K562 (cell line): Measurements from ENCODE around the gene CBFA2T3. TPM values are rescaled to one million over a fixed set of nuclear protein-coding genes. Genes with fewer than 3 reads are reported as not detected.

ENCODE experiments used
- CBX2 ChIP-seq: fragments of 200-600 bp; sonication (generic); IDR thresholded peaks from one replicate; pipeline ENCODE4 v1.6.1; 2012; ENCODE audit warnings: mild to moderate bottlenecking, low read length, inconsistent platforms; ENCODE audit not compliant: insufficient read depth, poor library complexity, severe bottlenecking
- CREBBP ChIP-seq: IDR thresholded peaks from one replicate; pipeline ENCODE4 v1.6.1; 2012; ENCODE audit warnings: low read depth, mild to moderate bottlenecking, control low read depth, inconsistent platforms, low read length
- CREM ChIP-seq: IDR thresholded peaks from 2 replicates; pipeline ENCODE4 v1.6.1; 2014; ENCODE audit warnings: antibody characterized with exemption, low read depth
- EGR1 ChIP-seq: fragments of 450-650 bp; conservative IDR thresholded peaks from 2 replicates; pipeline ENCODE4 v1.6.1; 2017; ENCODE audit warnings: mild to moderate bottlenecking
- FOXK1 ChIP-seq: sonication (generic); formaldehyde crosslinking; IDR thresholded peaks from 2 replicates; pipeline ENCODE4 v1.8.0; 2022; ENCODE audit warnings: missing genetic modification reagents, mild to moderate bottlenecking, borderline replicate concordance
- HNRNPLL ChIP-seq: fragments of 200-400 bp; formaldehyde crosslinking; IDR thresholded peaks from 2 replicates; pipeline ENCODE4 v1.6.1; 2017; ENCODE audit warnings: low read length, low read depth, mild to moderate bottlenecking; ENCODE audit not compliant: poor library complexity, severe bottlenecking
- KLF1 ChIP-seq: fragments of 450-650 bp; IDR thresholded peaks from 2 replicates; pipeline ENCODE4 v1.6.1; 2016; ENCODE audit warnings: missing genetic modification characterization, missing compliant biosample characterization
- MCM7 ChIP-seq, 2 experiments: fragments of 450-650 bp; IDR thresholded peaks; 2 replicates each; pipeline ENCODE4 v1.6.1; 2016 to 2018
- PHTF2 ChIP-seq: fragments of 250-450 bp; sonication (Bioruptor Pico); IDR thresholded peaks from 2 replicates; pipeline ENCODE4 v1.5.0; 2021; ENCODE audit warnings: mild to moderate bottlenecking
- POLR2AphosphoS2 ChIP-seq: IDR thresholded peaks from 2 replicates; pipeline ENCODE4 v1.6.1; 2012; ENCODE audit warnings: low read length, improper control_type of control experiment
- PRMT5 ChIP-seq: sonication (generic); formaldehyde crosslinking; IDR thresholded peaks from 2 replicates; pipeline ENCODE4 v1.5.0; 2020; ENCODE audit warnings: missing genetic modification reagents
- PURB ChIP-seq: sonication (generic); formaldehyde crosslinking; IDR thresholded peaks from 2 replicates; pipeline ENCODE4 v1.9.0; 2021; ENCODE audit warnings: low read depth, mild to moderate bottlenecking, missing genetic modification reagents
- TGIF2 ChIP-seq: sonication (generic); formaldehyde crosslinking; IDR thresholded peaks from 2 replicates; pipeline ENCODE4 v1.8.1; 2022; ENCODE audit warnings: mild to moderate bottlenecking, missing genetic modification reagents, moderate library complexity
- TOE1 ChIP-seq, 2 experiments: fragments of 450-650 bp in 1 of 2; sonication (generic) in 1 of 2; formaldehyde crosslinking in 1 of 2; IDR thresholded peaks; 2 replicates each; pipeline versions ENCODE4 v1.7.1 to v1.8.0; 2016 to 2022; ENCODE audit warnings: borderline replicate concordance in 2 of 2, mild to moderate bottlenecking in 2 of 2, antibody characterized with exemption in 1 of 2, inconsistent platforms in 1 of 2, low read depth in 1 of 2, missing genetic modification reagents in 1 of 2, moderate library complexity in 1 of 2
- TRIM24 ChIP-seq, 2 experiments: fragments of 450-650 bp; IDR thresholded peaks; 2 replicates each; pipeline ENCODE4 v1.6.1; 2016
- ZBTB9 ChIP-seq: fragments of 450-650 bp; formaldehyde crosslinking; IDR thresholded peaks from 2 replicates; pipeline ENCODE4 v1.4.0; 2020; ENCODE audit warnings: mild to moderate bottlenecking, moderate library complexity
- ZNF609 ChIP-seq: sonication (generic); formaldehyde crosslinking; IDR thresholded peaks from 2 replicates; pipeline ENCODE4 v1.8.1; 2023; ENCODE audit warnings: missing genetic modification reagents, mild to moderate bottlenecking, borderline replicate concordance
- polyA plus RNA-seq, 8 experiments: library from polyadenylated mRNA; depleted of rRNA in 4 of 8; stranded (reverse) in 5 of 8; unstranded in 3 of 8; fragments of >200 nt; fragmentation: Nextera tagmentation in 2 of 8; fragmentation: Illumina TruSeq in 1 of 8; extraction: Ambion mirVana in 2 of 8; extraction: Trizol in 1 of 8; gene quantifications; 2 replicates each; pipeline versions ENCODE4 v1.2.1 to v1.2.3, GENCODE V29; 2011 to 2014; ENCODE audit warnings: inconsistent platforms in 1 of 8, missing spikeins in 1 of 8
- total RNA-seq, 7 experiments: library from RNA; depleted of rRNA in 6 of 7; stranded (reverse); fragments of >200 nt in 6 of 7; fragmentation: Illumina TruSeq in 2 of 7; extraction: Trizol in 2 of 7; gene quantifications; 2 replicates each; pipeline versions ENCODE4 v1.2.1 to v1.2.3, GENCODE V29; 2011 to 2021; ENCODE audit warnings: low replicate concordance in 1 of 7
- TF ChIP-seq, protein P1 (sequence below): sonication (generic); formaldehyde crosslinking; IDR thresholded peaks from 2 replicates; pipeline ENCODE4 v1.8.0; 2022; ENCODE audit warnings: missing genetic modification reagents, mild to moderate bottlenecking, moderate library complexity, borderline replicate concordance
- TF ChIP-seq, protein P2 (sequence below), 2 experiments: fragments of 450-650 bp; IDR thresholded peaks; 2 replicates each; pipeline ENCODE4 v1.6.1; 2016

The CBFA2T3 gene
- total and polyA plus RNA-seq, 9 of the 15 experiments (the other 6 are each of a cell fraction or from before 2014, with no cell fraction given), result 2.3 to 145 (median 6.7) TPM

DNA sequence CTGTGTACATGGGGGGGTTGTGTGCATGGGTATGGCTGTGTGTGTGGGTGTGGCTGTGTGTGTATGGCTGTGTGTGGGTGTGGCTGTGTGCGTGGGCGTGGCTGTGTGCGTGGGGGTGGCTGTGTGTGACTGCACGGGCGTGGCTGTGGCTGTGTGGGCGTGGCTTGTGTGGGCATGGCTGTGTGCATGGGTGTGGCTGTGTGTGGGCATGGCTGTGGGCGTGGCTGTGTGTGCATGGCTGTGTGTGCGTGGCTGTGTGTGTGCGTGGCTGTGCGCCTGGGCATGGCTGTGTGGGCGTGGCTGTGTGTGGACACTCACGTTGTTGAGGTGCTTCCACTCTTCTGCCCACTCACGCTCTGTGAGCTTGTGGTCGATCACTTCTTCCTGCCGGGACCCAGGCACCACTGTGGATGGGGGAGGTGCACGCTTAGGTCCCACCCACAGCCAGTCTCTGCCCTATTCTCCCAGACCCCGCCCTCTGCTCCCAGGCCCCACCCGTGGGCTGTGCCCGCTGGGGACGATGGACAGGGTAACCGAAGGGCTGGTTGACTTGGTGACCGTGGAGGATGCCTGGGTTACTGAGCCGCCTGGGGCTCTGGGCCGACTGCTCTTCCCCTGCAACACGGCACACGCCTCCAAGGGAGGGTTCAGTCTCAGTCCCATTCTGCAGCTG is 94.5 kb downstream of the CBFA2T3 start (continued):
- TF ChIP-seq, protein P1, sequence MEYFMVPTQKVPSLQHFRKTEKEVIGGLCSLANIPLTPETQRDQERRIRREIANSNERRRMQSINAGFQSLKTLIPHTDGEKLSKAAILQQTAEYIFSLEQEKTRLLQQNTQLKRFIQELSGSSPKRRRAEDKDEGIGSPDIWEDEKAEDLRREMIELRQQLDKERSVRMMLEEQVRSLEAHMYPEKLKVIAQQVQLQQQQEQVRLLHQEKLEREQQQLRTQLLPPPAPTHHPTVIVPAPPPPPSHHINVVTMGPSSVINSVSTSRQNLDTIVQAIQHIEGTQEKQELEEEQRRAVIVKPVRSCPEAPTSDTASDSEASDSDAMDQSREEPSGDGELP (CRISPR knock-in tag), result peak; percentile 58; the same call in 1 of the 2 replicates
- TF ChIP-seq CREM, result peak; percentile 61
- TF ChIP-seq, protein P2, sequence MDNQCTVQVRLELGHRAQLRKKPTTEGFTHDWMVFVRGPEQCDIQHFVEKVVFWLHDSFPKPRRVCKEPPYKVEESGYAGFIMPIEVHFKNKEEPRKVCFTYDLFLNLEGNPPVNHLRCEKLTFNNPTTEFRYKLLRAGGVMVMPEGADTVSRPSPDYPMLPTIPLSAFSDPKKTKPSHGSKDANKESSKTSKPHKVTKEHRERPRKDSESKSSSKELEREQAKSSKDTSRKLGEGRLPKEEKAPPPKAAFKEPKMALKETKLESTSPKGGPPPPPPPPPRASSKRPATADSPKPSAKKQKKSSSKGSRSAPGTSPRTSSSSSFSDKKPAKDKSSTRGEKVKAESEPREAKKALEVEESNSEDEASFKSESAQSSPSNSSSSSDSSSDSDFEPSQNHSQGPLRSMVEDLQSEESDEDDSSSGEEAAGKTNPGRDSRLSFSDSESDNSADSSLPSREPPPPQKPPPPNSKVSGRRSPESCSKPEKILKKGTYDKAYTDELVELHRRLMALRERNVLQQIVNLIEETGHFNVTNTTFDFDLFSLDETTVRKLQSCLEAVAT (IDR thresholded peaks at IDR 0.05), result peak; percentile 38 to 82; a peak in 1 of 4 replicates
- no peak for TF ChIP-seq PHTF2 (CRISPR knock-in tag)
- TF ChIP-seq ZBTB9 (CRISPR knock-in tag), result peak; percentile 99
- TF ChIP-seq HNRNPLL, result peak; percentile 90
- peak; percentile 55; the same call in 1 of the 2 replicates for TF ChIP-seq KLF1 (tag)
- TF ChIP-seq ZNF609 (CRISPR knock-in tag), result no peak
- TF ChIP-seq CBX2, result no peak
- TF ChIP-seq FOXK1 (CRISPR knock-in tag), result 0 out of 2 replicates have a peak, but pooled peaks have one; percentile 30
- 0 out of 2 replicates have a peak, but pooled peaks have one; percentile 30 for TF ChIP-seq TOE1 (IDR thresholded peaks at IDR 0.05; ENCODE audit: borderline replicate concordance)
- no peak for TF ChIP-seq TOE1 (CRISPR knock-in tag; IDR thresholded peaks at IDR 0.05; ENCODE audit: borderline replicate concordance, low read depth)
- no peak for TF ChIP-seq TGIF2
- no peak for TF ChIP-seq PRMT5 (CRISPR knock-in tag)
- TF ChIP-seq POLR2AphosphoS2, result peak; percentile 83; the same call in 1 of the 2 replicates
- TF ChIP-seq CREBBP, result no peak
- TF ChIP-seq PURB (CRISPR knock-in tag), result no peak
- TF ChIP-seq TRIM24 (IDR thresholded peaks at IDR 0.05), result peak; percentile 58 to 71; a peak in 3 of 4 replicates
- TF ChIP-seq MCM7 (IDR thresholded peaks at IDR 0.05), result no peak
- TF ChIP-seq EGR1, result peak; percentile 99
